GM18858 (cell line): ENCODE results near the gene GNPNAT1.

Experiments used
- ATAC-seq: cut with Tn5 transposase; IDR thresholded peaks from one replicate; pipeline ENCODE4 v1.9.1; 2021; ENCODE audit not compliant: unreplicated experiment

Gene GNPNAT1

GRCh38 chr14:52791223-52792096 is at the start of gene GNPNAT1:
Gene GNPNAT1 (minus strand): TSS chr14:52791607. CDS start chr14:52784650, 6,957 bp downstream.
- peak; percentile 80 for ATAC-seq

DNA sequence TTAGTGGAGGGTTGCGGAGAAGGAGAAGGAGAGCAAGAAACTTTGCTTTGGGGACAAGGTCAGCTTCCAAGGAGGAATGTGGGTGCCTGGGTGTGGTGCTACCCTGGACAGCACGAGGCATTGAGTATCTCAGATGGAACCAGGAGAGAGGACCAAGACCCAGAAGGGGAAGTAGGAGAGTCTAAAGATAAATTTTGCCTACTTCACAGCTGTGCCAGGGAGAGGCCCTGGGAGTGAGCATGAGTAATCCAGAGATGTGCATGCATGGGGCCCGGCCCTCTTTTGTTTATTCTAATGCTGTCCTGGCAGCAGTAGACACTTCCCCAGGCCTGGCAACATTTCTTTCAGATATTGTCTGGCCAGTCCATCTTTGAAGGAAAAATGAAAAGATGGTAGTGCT is 49.5 kb upstream of the GNPNAT1 start:
- ATAC-seq: no peak

GRCh38 chr14:52837451-52837850 is 46.0 kb upstream of the GNPNAT1 start:
- ATAC-seq: no peak

GRCh38 chr14:52836063-52836462 is 44.7 kb upstream of the GNPNAT1 start:
- ATAC-seq: no peak

GRCh38 chr14:52835122-52835903 is 43.9 kb upstream of the GNPNAT1 start:
- no peak for ATAC-seq

- no peak for ATAC-seq
Observed at GRCh38 chr14:52834440-52834842, 43.0 kb upstream of the GNPNAT1 start.

GRCh38 chr14:52833891-52834290 is 42.5 kb upstream of the GNPNAT1 start:
- no peak for ATAC-seq

- ATAC-seq: no peak
Observed at GRCh38 chr14:52829527-52830185, 38.2 kb upstream of the GNPNAT1 start.

DNA sequence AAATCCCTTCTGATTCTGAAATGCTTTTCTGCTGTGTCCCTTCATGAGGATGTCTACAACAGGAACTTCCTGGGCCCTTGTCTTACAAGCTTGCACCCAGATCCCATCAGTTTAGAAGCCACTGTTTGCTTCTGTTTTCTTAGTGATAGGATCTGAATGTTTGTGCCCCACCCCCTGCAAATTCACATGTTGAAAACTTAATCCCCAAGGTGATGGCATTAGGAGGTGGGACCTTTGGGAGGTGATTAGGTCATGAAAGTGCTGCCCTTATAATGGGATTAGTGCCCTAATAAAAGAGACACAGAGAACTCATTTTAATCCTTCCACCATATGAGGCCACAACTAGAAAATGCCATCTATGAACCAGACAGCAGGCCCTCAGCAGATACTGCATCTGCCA is 36.0 kb upstream of the GNPNAT1 start:
- no peak for ATAC-seq

GRCh38 chr14:52825085-52825484 is 33.7 kb upstream of the GNPNAT1 start:
- no peak for ATAC-seq

- ATAC-seq: no peak
Observed at GRCh38 chr14:52824462-52824861, 33.1 kb upstream of the GNPNAT1 start.

DNA sequence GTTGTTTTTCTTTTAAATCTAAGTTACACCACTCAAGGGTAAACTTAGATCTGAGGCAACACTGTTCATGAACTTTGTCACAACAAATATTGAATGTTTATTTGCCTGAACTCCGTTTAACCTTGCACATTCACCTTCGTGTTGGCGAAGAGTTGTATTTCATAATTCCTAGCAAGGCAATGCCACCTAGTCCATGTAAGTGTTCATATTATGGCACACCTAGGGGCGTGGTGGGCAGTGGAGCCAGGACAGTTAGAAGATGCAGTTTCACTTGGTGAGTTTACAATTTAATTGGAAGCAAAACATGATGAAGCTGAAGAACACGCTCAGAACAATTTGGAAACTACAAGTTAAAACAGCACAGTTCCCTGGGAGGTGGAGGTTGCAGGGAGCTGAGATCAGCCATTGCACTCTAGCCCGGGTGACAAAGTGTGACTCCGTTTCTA is 30.4 kb upstream of the GNPNAT1 start:
- no peak for ATAC-seq

DNA sequence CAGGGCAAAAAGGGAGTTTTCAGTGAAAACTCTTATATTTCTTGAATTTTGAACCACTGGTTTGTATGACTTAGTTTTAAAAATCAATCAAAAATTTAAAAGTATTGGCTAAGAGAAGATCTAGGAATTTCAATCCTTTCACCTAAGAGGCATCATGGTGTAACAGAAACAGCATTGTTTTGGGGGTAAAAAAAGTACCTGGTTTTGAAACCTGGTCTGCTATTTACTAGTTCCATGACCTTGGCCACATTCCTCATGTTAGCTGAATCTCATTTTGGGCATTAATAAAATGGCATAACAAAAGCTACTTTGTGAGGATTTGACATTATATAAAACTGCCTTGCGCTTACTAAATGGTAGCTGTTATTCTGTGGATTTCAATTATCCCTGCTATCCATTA is 16.7 kb upstream of the GNPNAT1 start:
- no peak for ATAC-seq

GRCh38 chr14:52806115-52806514 is 14.7 kb upstream of the GNPNAT1 start:
- no peak for ATAC-seq

DNA sequence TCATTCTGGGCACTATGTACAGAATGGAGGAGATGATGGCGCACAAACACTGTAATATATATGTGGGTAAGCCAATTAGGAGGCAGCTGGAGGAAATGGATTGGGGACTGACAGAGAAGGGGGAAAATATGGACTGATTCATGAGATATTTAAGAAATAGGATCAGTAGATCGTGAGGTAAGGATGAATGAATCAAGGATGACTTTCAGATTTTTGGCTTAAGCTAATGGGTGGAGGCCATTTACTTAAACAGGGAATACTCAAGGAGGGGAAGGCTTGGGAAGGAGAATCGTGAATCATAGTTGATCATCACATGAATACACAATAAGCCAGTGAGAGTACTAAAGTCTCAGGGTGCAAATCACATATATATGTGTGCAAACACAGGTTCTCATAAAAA is 11.2 kb upstream of the GNPNAT1 start:
- no peak for ATAC-seq

DNA sequence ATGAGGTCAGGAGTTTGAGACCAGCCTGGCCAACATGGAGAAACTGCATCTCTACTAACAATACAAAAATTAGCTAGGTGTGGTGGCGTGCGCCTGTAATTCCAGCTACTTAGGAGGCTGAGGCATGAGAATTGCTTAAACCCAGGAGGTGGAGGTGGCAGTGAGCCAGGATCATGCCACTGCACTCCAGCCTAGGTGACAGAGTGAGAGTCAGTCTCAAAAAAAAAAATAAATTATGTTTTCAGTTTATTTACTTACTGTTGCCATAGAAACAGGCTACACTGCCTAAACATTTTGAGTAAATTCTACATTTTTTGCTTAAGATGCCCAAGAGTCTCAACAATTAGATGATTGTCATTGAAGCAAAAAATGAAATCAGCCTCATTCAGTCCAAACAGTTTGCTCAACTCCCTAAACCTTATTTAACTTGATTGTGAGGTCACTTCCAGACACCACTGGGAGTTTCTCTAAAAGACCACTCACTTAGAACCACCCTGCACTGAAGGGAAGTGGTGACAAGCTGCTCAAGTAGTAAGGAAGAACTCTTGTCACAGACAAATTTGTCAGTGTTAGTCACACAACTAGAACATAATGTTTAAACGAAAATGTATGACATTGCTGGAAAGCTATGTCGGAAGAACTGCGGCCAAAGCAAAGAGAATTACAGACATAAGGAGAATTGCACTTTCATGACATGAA is 9.8 kb upstream of the GNPNAT1 start:
- no peak for ATAC-seq

DNA sequence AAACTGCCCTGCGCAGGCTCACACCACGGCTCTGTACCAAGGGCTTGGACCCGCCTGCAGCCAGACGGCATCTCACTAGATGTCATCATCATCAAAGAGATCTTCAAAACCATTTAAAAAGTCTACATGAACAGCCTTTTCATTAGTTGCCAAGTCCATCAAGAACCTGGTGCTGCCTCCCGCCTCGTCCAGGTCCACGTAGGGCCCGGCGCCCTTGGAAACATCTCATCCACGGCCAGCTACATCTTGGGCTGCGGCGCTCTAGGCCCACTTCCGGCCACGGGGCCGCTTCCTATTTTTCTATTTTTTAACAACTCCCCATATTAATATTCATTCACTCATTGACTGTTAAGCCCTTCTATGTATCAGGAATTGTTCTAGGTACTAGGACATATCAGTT is 7.4 kb upstream of the GNPNAT1 start:
- ATAC-seq: no peak

GRCh38 chr14:52797653-52798052 is 6.2 kb upstream of the GNPNAT1 start:
- no peak for ATAC-seq

GRCh38 chr14:52793061-52793460 is 1.7 kb upstream of the GNPNAT1 start:
- no peak for ATAC-seq

DNA sequence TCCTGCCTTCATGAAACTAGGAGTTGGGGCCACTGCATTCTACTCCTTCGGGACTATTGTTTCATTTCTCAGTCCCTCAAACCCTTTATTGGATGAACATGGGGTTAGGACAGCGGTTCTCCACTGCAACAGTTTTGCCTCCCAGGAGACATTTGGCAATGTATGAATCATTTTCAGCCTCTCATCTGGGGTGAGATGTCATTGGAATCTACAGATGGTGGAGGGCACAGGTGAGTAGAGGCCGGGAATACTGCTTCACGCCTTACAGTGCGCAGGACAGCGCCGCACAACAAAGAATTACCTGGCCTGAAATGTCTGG is 649 bp upstream of the GNPNAT1 start:
- ATAC-seq: no peak

- ATAC-seq: no peak
Observed at GRCh38 chr14:52790756-52791222, 618 bp downstream of the GNPNAT1 start.
